ENCODE measurements around the gene NPEPL1. TPM values are rescaled to one million over a fixed set of nuclear protein-coding genes. Genes with fewer than 3 reads are reported as not detected.

The NPEPL1 gene
- total and polyA plus RNA-seq, 2 of the 8 experiments (the other 6 are each of a cell fraction or from before 2014, with no cell fraction given): 12.4 to 26.8 TPM

DNA sequence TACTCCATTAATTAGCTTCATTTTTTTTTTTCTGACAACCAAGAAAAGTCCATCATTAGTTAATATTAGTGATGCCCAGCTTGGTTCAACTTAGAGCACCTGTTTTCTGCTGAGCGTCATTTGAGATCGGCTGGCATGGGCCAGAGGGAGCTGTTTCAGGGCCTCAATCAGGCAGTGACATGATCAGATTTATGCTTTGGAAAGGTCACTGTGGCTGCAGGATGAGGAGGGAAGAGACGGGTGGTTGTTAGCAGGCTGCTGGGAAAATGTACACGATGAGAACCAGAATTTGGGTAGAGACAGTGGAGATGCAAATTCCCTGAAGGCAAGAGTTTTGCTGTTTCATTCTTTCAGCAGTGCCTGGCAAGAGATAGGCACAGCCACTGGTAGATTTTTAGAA, 45.9 kb upstream of the NPEPL1 start:
- H3K4ac ChIP-seq (replicated peaks; ENCODE audit: insufficient read length, low read depth, low read length): no peak overlapping the region
- H3K56ac ChIP-seq (replicated peaks; ENCODE audit: insufficient read length, low read depth, low read length): no peak overlapping the region
- H2BK5ac ChIP-seq (ENCODE audit: low read depth, low read length): no peak overlapping the region
- peaks cover 0 to 3% (median 0%) of the 10 kb centered on the region in 4 experiments; a peak in 2 of 7 replicates for H3K27me3 ChIP-seq (replicated peaks in 1 of 4; ENCODE audit: control insufficient read depth in 3 of 4, extremely low read depth in 1 of 4, insufficient read depth in 3 of 4, low read length in 3 of 4)
- H2BK120ac ChIP-seq (replicated peaks; ENCODE audit: low read depth, low read length): no peak overlapping the region
- H3K36me3 ChIP-seq (ENCODE audit: control insufficient read depth in 2 of 4, insufficient read depth in 4 of 4, low read length in 3 of 4): no peaks in the 10 kb centered on the region
- H3K23ac ChIP-seq (ENCODE audit: insufficient read length): no peak overlapping the region
- H3K18ac ChIP-seq (ENCODE audit: extremely low read depth, low read length): no peak overlapping the region
- H4K20me1 ChIP-seq (replicated peaks in 1 of 2; ENCODE audit: control insufficient read depth in 1 of 2, insufficient read depth in 2 of 2, low read length in 2 of 2): no peaks in the 10 kb centered on the region
- no peak overlapping the region for H3K14ac ChIP-seq (ENCODE audit: insufficient read length)
- WGBS, 2 experiments (ENCODE audit: extremely low coverage in 1 of 2, insufficient coverage in 1 of 2, insufficient read length in 1 of 2, insufficient replicate concordance in 2 of 2, low coverage in 1 of 2, low lambda C conversion rate in 2 of 2, missing lambda C conversion rate in 1 of 2): 91% methylated on average over 4 of the region's 4 CpGs; no CpG with 5 or more reads in 1 of the 2 experiments
- no peak overlapping the region for H3K4me3 ChIP-seq (ENCODE audit: extremely low read depth in 1 of 4, insufficient read depth in 2 of 4, low read depth in 3 of 4, low read length in 4 of 4)
- no peak overlapping the region for H2BK20ac ChIP-seq (ENCODE audit: low read length)
- H4K8ac ChIP-seq (ENCODE audit: extremely low read depth, insufficient read depth, low read length): no peak overlapping the region
- POLR2A ChIA-PET (ENCODE audit: partially characterized antibody): interaction anchor here (0.6 to 2.3 kb wide), 4 partner anchors 10 to 242 kb away, joined by 3 to 10 read pairs (median 6); no protein-coding TSS in a partner anchor
- H3K9ac ChIP-seq (replicated peaks in 1 of 4; ENCODE audit: extremely low read depth in 1 of 4, low read depth in 3 of 4, low read length in 3 of 4): no peak overlapping the region
- H3K27ac ChIP-seq (ENCODE audit: low read depth, low read length): no peak overlapping the region
- no peak overlapping the region for H3K4me2 ChIP-seq (ENCODE audit: insufficient read depth in 1 of 2, low read depth in 2 of 2, low read length in 2 of 2)
- H2BK15ac ChIP-seq (ENCODE audit: low read length): no peak overlapping the region
- no peaks in the 10 kb centered on the region for H3K9me3 ChIP-seq (ENCODE audit: insufficient read depth in 2 of 2, low read depth in 1 of 2, low read length in 1 of 2)
- no peaks in the 10 kb centered on the region for H3K79me1 ChIP-seq (ENCODE audit: low read depth, low read length)
- CTCF ChIA-PET (ENCODE audit: partially characterized antibody): interaction anchor here (0.6 to 7.7 kb wide), 13 partner anchors 10 to 280 kb away, joined by 3 to 57 read pairs (median 4); no protein-coding TSS in a partner anchor
- H4K91ac ChIP-seq (replicated peaks; ENCODE audit: insufficient read length, low read length): no peak overlapping the region
- H3K79me2 ChIP-seq (ENCODE audit: control insufficient read depth in 1 of 2, insufficient read depth in 2 of 2, low read length in 2 of 2): peaks cover 0 to 6% of the 10 kb centered on the region in 2 experiments; a peak in 2 of 4 replicates
- H3K23me2 ChIP-seq (ENCODE audit: low read depth, low read length): peaks cover 12% of the 10 kb centered on the region; the same call in 1 of the 2 replicates
- H2BK12ac ChIP-seq (ENCODE audit: low read depth, low read length): peak overlapping the region; percentile 75; the same call in 1 of the 2 replicates
- H4K5ac ChIP-seq (ENCODE audit: insufficient read length, low read depth, low read length): no peak overlapping the region
- DNase-seq (ENCODE audit: low read depth in 1 of 2, low spot score in 2 of 2) (peak in 1 of 2 experiments; percentile 23), FAIRE-seq (no peak)
- peaks cover 0 to 4% (median 2%) of the 10 kb centered on the region in 4 experiments; a peak in 4 of 7 replicates for H3K4me1 ChIP-seq (replicated peaks in 1 of 4; ENCODE audit: control insufficient read depth in 3 of 4, insufficient read depth in 4 of 4, low read length in 3 of 4)
- peak overlapping the region; percentile 75; the same call in 1 of the 2 replicates for H2AK5ac ChIP-seq (ENCODE audit: low read depth, low read length)
- H2AFZ ChIP-seq (ENCODE audit: low read length): no peak overlapping the region
- TF ChIP-seq GABPA (IDR thresholded peaks at IDR 0.05; ENCODE audit: borderline replicate concordance, insufficient read depth, low read length): no peak
- TF ChIP-seq HDAC2 (IDR thresholded peaks at IDR 0.05; ENCODE audit: borderline replicate concordance in 1 of 2, low read depth in 2 of 2, low read length in 2 of 2): no peak
- no peak for TF ChIP-seq TAF1 (IDR thresholded peaks at IDR 0.05; ENCODE audit: low read depth, low read length)
- TF ChIP-seq, protein P1, sequence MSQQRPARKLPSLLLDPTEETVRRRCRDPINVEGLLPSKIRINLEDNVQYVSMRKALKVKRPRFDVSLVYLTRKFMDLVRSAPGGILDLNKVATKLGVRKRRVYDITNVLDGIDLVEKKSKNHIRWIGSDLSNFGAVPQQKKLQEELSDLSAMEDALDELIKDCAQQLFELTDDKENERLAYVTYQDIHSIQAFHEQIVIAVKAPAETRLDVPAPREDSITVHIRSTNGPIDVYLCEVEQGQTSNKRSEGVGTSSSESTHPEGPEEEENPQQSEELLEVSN (IDR thresholded peaks at IDR 0.05): no peak

Data from H1 (cell line).